Upper lobe of left lung (tissue), 6 donors: ENCODE measurements around the gene MBP. TPM values are rescaled to one million over a fixed set of nuclear protein-coding genes. Genes with fewer than 3 reads are reported as not detected.
A peak's percentile ranks its signal among the peaks of the same experiment; 100 is the strongest.

ENCODE experiments used
- ATAC-seq, 2 donors: fragments of 200-7000 bp; cut with Tn5 transposase; one replicate each; pipeline ENCODE4 v1.9.1; 2022; ENCODE audit warnings: mild to moderate bottlenecking in 2 of 2, moderate library complexity in 2 of 2; ENCODE audit not compliant: low FRiP score in 2 of 2
- DNase-seq, 2 donors: peaks; one replicate each; pipeline ENCODE4 v3.0.0-alpha.2; 2019 to 2020
- H3K27ac ChIP-seq, 4 donors: fragments of 200-600 bp; sonication (generic); one replicate each; pipeline ENCODE4 v1.5.1; 2016 to 2019
- H3K27me3 ChIP-seq, 4 donors: fragments of 200-600 bp; sonication (generic); one replicate each; pipeline ENCODE4 v1.5.1; 2017 to 2019
- H3K36me3 ChIP-seq, 4 donors: fragments of 200-600 bp; sonication (generic); one replicate each; pipeline ENCODE4 v1.5.1; 2016 to 2019
- H3K4me1 ChIP-seq, 4 donors: fragments of 200-600 bp; sonication (generic); one replicate each; pipeline ENCODE4 v1.5.1; 2018 to 2019
- H3K4me3 ChIP-seq, 4 donors: fragments of 200-600 bp; sonication (generic); one replicate each; pipeline ENCODE4 v1.5.1; 2017 to 2019; ENCODE audit warnings: mild to moderate bottlenecking in 2 of 4, moderate library complexity in 1 of 4
- H3K9me3 ChIP-seq, 4 donors: fragments of 200-600 bp; sonication (generic); one replicate each; pipeline ENCODE4 v1.5.1; 2018 to 2019
- EP300 ChIP-seq, 4 donors: sonication (generic); formaldehyde crosslinking; IDR thresholded peaks; one replicate each; pipeline ENCODE4 v1.5.1; 2017; ENCODE audit warnings: antibody characterized with exemption in 4 of 4, control low read depth in 2 of 4
- POLR2A ChIP-seq, 4 donors: fragments of 450-650 bp; IDR thresholded peaks; one replicate each; pipeline ENCODE4 v1.5.1; 2016 to 2017; ENCODE audit warnings: antibody characterized with exemption in 4 of 4, mild to moderate bottlenecking in 2 of 4
- POLR2AphosphoS5 ChIP-seq, 2 donors: sonication (generic); formaldehyde crosslinking; IDR thresholded peaks; one replicate each; pipeline ENCODE4 v1.5.1; 2017; ENCODE audit warnings: antibody characterized with exemption in 2 of 2
- WGBS, 2 donors: methylation state at CpG; one replicate each; pipeline ENCODE4 v1.1.5; 2017 to 2018; 5-methylcytosine and 5-hydroxymethylcytosine counted together
- total RNA-seq, 6 donors: library from RNA; depleted of rRNA in 4 of 6; stranded (reverse); fragments of >200 nt in 4 of 6; gene quantifications; one replicate each; pipeline versions ENCODE4 v1.1.0 to v1.2.1, GENCODE V29; 2016 to 2021
- TF ChIP-seq, protein P1 (sequence below), 6 experiments: fragments of 450-650 bp in 4 of 6; fragments of 200-600 bp in 2 of 6; sonication (generic) in 2 of 6; IDR thresholded peaks; one replicate each; pipeline ENCODE4 v1.5.1; 2016 to 2019; ENCODE audit warnings: antibody characterized with exemption in 6 of 6
- donor health status: DM: no; HTN: no; CAD: no; lungs with moderate emphysema.
- donor health status: DM: no; HTN: yes; CAD: no; lungs with severe emphysema.

MBP gene
- total RNA-seq, 6 donors from 2014 or later: 55.5 to 87.6 (median 68.8) TPM

DNA sequence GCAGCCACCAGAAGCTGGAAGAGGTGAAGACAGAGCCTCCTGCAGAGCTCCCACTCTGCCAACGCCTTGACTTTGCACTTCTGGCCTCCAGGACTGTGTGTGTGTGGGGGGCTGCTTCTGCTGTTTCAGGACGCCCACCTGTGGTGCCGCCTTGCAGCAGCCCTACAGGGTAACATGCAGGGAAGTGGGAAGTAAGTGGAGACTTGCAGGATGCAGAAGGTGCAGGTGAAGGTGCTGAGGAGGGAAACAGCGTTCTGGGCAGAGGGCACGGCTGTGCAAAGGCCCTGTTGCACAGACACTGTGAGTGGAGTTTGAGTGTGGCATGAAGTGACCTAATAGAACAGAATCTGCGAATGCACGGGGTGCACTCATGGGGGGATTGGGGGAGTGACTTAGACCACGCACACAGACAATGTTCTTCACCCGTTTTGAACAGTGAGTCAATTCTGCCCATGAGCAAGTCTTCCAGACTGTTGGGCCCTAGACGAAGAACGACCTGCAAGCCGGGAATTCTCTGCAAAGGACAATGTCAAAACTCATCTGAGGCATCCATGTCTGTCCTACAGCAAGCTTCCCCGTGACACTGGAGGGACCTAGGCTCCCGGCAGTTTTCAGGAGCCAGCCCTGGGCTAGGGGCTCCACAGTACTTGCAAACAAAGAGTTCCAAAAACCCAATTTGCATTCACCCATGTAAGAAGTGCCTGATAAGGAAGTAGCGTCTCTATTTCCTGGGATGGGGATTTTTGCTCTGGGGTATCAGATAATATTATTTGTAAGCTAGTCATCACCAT, 19.0 kb downstream of the MBP start:
- ATAC-seq (no peak), DNase-seq (no peak)
- WGBS, 2 donors: 81 to 86% methylated on average over 11 to 15 of the region's 15 CpGs
- Histone ChIP-seq H3K4me3 (no peak overlapping the region), H3K9me3 (no peaks in the 10 kb centered on the region), H3K36me3 (no peaks in the 10 kb centered on the region), H3K27me3 (no peaks in the 10 kb centered on the region), H3K27ac (peak overlapping the region; percentile 83 to 94 (median 90)), H3K4me1 (peaks cover 35 to 67% (median 51%) of the 10 kb centered on the region in 4 donors)
- TF ChIP-seq, protein P1, sequence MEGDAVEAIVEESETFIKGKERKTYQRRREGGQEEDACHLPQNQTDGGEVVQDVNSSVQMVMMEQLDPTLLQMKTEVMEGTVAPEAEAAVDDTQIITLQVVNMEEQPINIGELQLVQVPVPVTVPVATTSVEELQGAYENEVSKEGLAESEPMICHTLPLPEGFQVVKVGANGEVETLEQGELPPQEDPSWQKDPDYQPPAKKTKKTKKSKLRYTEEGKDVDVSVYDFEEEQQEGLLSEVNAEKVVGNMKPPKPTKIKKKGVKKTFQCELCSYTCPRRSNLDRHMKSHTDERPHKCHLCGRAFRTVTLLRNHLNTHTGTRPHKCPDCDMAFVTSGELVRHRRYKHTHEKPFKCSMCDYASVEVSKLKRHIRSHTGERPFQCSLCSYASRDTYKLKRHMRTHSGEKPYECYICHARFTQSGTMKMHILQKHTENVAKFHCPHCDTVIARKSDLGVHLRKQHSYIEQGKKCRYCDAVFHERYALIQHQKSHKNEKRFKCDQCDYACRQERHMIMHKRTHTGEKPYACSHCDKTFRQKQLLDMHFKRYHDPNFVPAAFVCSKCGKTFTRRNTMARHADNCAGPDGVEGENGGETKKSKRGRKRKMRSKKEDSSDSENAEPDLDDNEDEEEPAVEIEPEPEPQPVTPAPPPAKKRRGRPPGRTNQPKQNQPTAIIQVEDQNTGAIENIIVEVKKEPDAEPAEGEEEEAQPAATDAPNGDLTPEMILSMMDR (IDR thresholded peaks at IDR 0.05): no peak
- no peak for TF ChIP-seq EP300 (IDR thresholded peaks at IDR 0.05)
- TF ChIP-seq POLR2A (IDR thresholded peaks at IDR 0.05): no peak
- TF ChIP-seq POLR2AphosphoS5 (IDR thresholded peaks at IDR 0.05): no peak

DNA sequence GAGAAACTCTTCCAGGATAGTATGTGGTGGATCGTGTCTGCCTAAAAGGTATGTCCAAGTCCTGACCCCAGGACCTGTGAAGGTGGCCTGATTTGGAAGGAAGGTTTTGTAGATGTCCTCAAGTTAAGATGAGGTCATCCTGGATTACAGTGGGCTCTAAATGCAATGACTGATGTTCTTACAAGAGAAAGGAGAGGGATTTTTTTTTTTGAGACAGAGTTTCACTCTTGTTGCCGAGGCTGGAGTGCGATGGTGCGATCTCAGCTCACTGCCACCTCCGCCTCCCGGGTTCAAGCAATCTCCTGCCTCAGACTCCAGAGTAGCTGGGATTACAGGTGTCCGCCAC, 19.9 kb downstream of the MBP start:
- TF ChIP-seq POLR2AphosphoS5 (IDR thresholded peaks at IDR 0.05) (no peak), EP300 (IDR thresholded peaks at IDR 0.05) (no peak), POLR2A (IDR thresholded peaks at IDR 0.05) (no peak)
- TF ChIP-seq, protein P1 (IDR thresholded peaks at IDR 0.05): no peak
- Histone ChIP-seq H3K9me3 (no peaks in the 10 kb centered on the region), H3K36me3 (no peaks in the 10 kb centered on the region), H3K27me3 (no peaks in the 10 kb centered on the region), H3K4me3 (peak overlapping the region in 1 of 4 donors; percentile 0), H3K4me1 (peaks cover 44 to 75% (median 59%) of the 10 kb centered on the region in 4 donors), H3K27ac (peak overlapping the region; percentile 83 to 94 (median 90))
- ATAC-seq (no peak), DNase-seq (no peak)
- 89 to 90% methylated on average over 7 of the region's 7 CpGs for WGBS, 2 donors

DNA sequence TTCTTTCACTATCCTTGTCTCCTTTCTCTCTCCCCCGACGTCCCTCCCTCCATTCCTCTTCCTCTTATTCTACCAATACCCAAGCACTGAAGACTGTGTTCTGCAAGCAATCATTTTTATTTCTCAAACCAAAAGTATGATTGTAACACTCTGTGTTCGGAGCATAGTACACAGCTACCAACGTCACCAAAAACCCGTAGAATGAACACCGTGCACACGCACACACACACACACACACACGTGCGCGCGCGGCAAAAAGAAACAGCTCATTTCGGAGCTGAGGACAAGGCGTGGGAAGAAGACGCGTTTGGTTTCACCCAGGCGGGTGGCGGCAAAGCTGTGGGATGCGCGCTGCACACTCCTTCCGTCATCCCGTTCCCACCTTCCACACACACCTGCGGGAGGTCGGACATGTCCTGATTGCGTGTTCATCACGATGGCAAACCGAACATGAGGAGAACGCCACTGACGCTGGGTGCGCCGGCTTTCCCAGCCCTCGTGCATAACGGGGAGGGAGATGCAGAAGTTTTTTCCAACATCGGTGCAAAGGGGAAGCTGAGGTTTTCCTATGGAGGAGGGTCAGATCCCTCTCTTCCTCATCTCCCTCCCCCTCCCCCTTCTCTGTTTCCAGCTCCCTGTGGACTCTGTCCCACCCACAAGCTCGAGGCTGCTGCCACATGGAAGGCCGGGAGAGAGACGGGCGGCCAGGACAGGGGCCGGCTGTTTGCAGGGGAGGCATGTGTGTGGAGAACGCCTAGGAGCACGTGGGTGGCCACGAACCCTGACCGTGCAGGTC, 20.4 kb downstream of the MBP start:
- Histone ChIP-seq H3K4me3 (peak overlapping the region in 1 of 4 donors; percentile 19), H3K36me3 (no peaks in the 10 kb centered on the region), H3K27ac (peak overlapping the region in 3 of 4 donors; percentile 83 to 94 (median 94)), H3K9me3 (no peaks in the 10 kb centered on the region), H3K27me3 (no peaks in the 10 kb centered on the region), H3K4me1 (peaks cover 49 to 81% (median 65%) of the 10 kb centered on the region in 4 donors)
- WGBS, 2 donors: 71 to 86% methylated on average over 43 of the region's 43 CpGs
- DNase-seq: peak; percentile 51 to 71
- TF ChIP-seq EP300 (IDR thresholded peaks at IDR 0.05): peak in 1 of 4 donors; percentile 19
- no peak for TF ChIP-seq POLR2AphosphoS5 (IDR thresholded peaks at IDR 0.05)
- TF ChIP-seq, protein P1 (IDR thresholded peaks at IDR 0.05): no peak
- peak in 1 of 4 donors; percentile 51 for TF ChIP-seq POLR2A (IDR thresholded peaks at IDR 0.05)
- ATAC-seq: peak in 1 of 2 donors; percentile 8

DNA sequence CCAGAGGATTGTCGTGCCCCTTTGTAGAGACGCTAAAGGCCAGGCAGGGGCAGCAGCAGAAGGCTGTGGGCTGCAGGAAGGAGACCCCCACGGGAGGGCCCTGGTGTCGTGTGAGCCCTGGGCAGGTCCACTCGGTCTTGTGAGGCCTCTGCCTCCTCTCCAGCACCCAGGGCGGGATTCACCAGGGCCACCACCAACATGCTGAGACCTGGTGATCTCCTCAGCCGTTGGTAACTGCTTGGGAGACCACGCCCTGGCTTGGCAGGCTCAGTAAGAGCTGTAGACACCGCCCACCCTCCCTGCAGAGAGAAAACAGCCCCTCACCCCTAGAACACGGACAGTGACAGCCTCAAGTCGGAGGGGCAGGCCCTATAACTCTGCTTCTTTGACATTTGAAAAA, 21.1 kb downstream of the MBP start:
- Histone ChIP-seq H3K27me3 (no peaks in the 10 kb centered on the region), H3K4me1 (peaks cover 56 to 84% (median 68%) of the 10 kb centered on the region in 4 donors), H3K9me3 (no peaks in the 10 kb centered on the region), H3K4me3 (no peak overlapping the region), H3K27ac (peak overlapping the region; percentile 14 to 94 (median 78)), H3K36me3 (no peaks in the 10 kb centered on the region)
- WGBS, 2 donors: 67 to 73% methylated on average over 11 of the region's 11 CpGs
- DNase-seq (no peak), ATAC-seq (no peak)
- TF ChIP-seq POLR2AphosphoS5 (IDR thresholded peaks at IDR 0.05): no peak
- TF ChIP-seq, protein P1 (IDR thresholded peaks at IDR 0.05): no peak
- no peak for TF ChIP-seq POLR2A (IDR thresholded peaks at IDR 0.05)
- TF ChIP-seq EP300 (IDR thresholded peaks at IDR 0.05): no peak
